DMS53 (cell line): ENCODE results near the gene SAFB2.

Source experiments
- DNase-seq: peaks from one replicate; lab custom pipeline; 2025; lab: John Stamatoyannopoulos, UW

SAFB2 gene

DNA sequence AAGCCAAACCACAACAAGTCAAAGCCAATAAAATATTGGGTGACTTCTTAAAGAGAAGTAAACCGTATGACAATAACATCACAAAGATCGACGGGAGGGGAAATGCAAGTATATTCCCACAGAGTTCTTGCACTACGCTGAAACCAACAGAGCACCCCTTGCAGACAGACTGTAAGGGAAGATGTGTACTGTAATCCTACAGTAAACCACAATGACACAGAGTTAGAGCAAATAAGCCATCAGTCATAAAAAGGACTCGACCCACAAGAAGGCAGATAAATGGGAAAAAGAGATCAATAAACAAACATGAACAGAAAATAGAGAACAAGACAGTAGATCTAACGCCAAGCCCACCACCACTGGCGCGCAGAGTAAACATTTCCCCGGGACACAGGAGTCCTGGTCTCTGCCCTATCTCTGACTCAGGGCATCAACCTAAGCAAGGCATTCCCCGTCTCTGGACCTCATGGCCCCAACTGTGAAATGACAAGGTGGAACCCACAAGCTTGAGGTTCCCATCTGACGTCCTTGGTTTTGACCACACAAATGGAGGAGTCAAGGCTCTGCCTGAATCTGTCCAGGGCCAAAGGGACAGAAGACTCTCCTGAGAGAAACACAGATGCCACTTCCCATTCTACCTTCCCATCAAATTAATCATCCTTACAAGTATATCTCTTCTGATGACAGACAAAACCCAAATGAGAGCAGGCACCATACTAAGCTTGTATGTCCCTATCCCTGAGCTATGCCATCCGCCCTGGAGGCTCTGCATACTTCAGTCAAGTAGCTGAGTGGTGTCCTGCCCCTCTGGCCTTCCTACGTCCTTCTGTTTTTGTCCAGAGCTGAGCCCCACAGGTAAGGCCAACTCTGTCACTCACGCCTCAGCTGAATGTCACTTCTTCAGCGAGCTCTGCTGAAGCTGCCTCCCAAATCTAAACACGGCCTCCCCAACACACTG is 15.0 kb downstream of the SAFB2 start:
- DNase-seq, result no peak

- no peak for DNase-seq
Observed at GRCh38 chr19:5605362-5605761, 17.2 kb downstream of the SAFB2 start.

- DNase-seq, result no peak
Observed at GRCh38 chr19:5603626-5604025, 18.9 kb downstream of the SAFB2 start.

DNA sequence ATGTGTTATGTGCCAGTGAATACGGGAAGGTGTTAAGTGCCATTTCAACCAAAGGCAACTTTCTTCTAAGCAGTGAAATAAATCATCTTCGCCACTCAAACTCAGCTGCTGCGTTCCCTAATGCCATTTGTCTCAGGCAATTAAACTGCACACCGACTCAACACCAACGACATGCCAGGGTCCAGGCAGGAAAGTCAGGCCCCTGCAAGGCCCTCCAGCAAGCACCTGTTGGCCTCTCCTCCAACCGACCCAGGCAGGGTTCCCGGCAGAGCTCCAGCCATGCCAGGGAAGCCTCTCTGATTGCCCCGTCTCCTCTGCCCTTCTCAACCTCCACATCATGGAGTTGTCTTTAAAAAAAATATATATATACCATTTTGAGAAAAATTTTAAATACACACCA is 21.8 kb downstream of the SAFB2 start:
- DNase-seq, result no peak

- peak; percentile 84 for DNase-seq
Observed at GRCh38 chr19:5595745-5596144, 26.8 kb downstream of the SAFB2 start.

- peak; percentile 97 for DNase-seq
Observed at GRCh38 chr19:5595129-5595528, 27.4 kb downstream of the SAFB2 start.

GRCh38 chr19:5594521-5594950 is 28.0 kb downstream of the SAFB2 start:
- DNase-seq, result no peak

DNA sequence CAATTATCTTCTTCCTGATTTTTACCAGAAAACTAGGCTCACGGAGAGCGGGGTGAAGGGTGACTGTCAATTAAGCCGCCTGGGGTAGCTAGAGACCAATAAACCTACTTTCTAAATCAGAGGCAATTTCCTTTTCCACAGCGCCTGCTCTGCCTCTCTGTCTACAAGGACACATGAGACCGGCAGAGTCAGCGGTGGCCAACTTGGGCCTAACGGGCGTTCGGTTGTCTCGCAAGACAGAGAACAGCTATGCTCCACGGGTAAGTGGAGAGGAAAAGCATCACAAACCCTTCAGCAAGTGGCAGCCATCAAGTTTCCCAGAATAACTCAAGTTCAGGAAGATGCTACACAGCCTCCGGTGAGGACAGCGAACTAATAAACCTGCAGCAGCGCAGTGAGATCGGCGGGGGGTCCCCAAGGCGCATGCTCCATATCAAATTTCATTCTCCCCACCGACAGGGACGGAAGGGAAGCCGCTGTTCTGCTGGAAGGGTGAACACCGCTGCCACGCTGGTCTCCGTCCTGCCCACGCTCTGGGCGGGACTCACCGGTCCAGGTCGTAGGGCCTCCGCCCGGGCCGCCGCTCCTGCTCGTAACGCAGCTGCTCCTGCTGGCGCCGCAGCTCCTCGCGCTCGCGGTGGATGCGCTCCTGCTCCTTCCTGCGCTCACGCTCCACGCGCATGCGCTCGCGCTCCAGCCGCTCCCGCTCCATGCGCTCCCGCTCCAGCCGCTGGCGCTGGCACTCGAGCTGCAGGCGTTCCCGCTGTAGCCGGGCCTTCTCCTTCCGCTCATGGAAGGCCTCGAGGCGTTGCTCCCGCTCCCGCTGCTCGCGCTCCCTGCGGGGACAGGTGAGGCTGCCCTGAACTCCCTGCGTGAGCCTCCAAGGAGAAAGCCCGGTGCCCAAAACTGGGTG is 29.0 kb downstream of the SAFB2 start:
- no peak for DNase-seq

GRCh38 chr19:5592531-5593342 is 29.8 kb downstream of the SAFB2 start:
- DNase-seq, result no peak

DNA sequence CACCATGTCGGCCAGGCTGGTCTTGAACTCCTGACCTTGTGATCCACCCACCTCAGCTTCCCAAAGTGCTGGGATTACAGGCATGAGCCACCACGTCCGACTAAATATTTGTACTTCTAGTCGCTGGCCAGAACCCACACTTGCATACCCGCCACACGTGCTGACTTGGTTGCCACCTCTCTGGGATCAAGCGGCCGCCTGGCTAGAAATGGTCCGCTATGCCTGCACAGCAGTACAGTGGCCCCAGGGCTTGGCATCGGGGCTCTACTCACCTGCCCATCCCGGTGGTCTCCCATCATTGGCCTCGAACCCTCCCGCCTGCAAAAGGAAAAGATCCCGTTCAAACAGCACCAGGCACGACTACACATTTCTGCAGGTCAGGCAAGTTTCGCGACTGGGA is 31.1 kb downstream of the SAFB2 start:
- no peak for DNase-seq

- DNase-seq, result no peak
Observed at GRCh38 chr19:5590865-5591154, 31.8 kb downstream of the SAFB2 start.

- DNase-seq, result no peak
Observed at GRCh38 chr19:5590151-5590864, 32.3 kb downstream of the SAFB2 start.

GRCh38 chr19:5588906-5589676 is 33.5 kb downstream of the SAFB2 start:
- DNase-seq, result peak; percentile 70

- DNase-seq, result peak; percentile 37
Observed at GRCh38 chr19:5588441-5588840, 34.1 kb downstream of the SAFB2 start.

DNA sequence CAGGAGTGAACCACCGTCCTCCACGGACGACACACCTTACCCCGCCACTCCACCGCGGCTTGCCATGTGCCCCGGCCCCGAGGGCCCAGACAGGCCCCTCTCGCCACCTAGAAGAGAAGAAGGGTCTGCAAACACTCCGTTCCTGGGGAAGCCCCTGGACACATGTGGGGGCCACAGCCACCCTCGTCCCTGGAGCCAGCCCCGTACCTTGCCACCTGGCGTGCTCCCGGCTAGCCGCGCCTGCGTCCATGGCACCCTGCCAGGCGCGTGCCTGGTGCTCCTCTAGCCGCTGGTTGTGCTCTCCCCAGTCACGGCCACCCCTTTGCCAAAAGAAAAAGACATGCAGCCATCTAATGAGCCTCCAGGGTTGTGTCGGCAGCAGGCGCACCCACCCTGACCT is 34.9 kb downstream of the SAFB2 start:
- DNase-seq, result peak; percentile 90

GRCh38 chr19:5587071-5587455 is 35.5 kb downstream of the SAFB2 start:
- DNase-seq, result no peak

DNA sequence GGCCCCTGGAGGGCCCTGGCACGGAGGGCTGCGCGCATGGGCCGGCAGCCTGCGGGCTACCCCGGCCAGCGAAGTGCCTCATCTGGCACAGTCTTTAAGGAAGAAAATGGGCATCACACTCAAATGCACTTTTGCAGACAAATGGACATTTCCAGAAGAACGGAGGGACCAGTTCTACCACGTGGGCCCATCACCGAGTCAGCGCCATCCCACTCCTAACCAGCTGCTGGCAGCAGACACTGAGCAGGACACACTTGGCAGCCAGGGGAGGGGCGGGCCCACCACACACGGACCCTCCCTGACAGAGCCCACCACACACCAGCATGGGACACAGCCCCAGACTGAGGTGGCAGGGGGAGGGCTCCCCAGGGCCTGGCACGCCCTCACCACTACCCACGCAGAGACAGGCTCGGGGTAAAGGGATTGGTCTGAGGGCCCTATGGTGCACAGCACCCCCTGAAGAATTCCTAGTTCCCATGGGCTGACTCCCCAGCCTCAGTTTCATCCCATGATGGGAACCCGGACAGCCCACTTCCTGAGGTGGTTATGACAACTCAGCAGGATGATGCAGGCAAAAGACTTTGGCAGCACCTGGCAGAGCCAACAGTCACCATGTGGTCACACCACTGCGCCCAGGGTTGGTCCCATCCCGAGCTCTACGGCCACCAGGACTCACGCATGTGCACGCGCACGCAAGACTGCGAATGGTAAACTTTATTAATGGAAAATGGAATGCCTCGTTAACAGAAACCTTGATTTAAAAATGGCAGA is 36.1 kb downstream of the SAFB2 start:
- peak; percentile 40 for DNase-seq

GRCh38 chr19:5585461-5586299 is 36.9 kb downstream of the SAFB2 start:
- no peak for DNase-seq

DNA sequence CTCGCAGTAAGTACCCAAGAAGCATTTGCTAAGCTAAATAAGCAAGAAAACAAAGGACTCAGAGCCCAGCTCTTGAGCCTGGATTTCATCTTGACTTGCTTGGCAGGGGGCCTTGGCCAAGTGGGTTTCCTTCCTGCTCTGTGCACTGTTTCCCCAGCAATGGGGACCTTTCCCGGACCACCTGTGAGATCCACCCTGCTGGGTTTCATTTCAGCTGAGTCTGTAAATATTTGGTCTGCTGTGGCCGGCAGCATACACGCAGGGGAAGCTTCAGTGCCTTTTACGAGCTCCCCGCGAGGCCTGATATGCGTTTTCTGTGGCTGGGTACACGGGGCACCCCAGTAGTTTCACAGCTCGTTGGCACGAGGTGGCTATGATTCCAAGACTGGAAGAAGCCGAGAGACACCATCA is 42.4 kb downstream of the SAFB2 start:
- no peak for DNase-seq
